CD14-positive monocyte (primary cell): ENCODE data around the gene ZBTB5. TPM values are rescaled to one million over a fixed set of nuclear protein-coding genes. Genes with fewer than 3 reads are reported as not detected.
"Not testable (repeated sequence)": the region's sequence is repeated elsewhere in the genome, so short reads cannot be mapped to it uniquely, and the experiment has no call there.

ENCODE experiments used
- DNase-seq, 3 donors: peaks; one replicate each; pipeline ENCODE4 v3.0.0-alpha.2; 2011 to 2022
- H2AFZ ChIP-seq: 2 replicates; pipeline ENCODE4 v1.6.0; 2012; ENCODE audit warnings: mild to moderate bottlenecking, low read depth, low read length, inconsistent platforms; ENCODE audit not compliant: insufficient read depth, poor library complexity, severe bottlenecking
- H3K27ac ChIP-seq, 2 donors: 1 replicate in 1 of 2; 2 replicates in 1 of 2; pipeline ENCODE4 v1.5.1; 2012 to 2013; ENCODE audit warnings: low read length in 2 of 2, control low read depth in 1 of 2, inconsistent platforms in 1 of 2, low read depth in 1 of 2, mild to moderate bottlenecking in 1 of 2
- H3K27me3 ChIP-seq, 2 donors: one replicate each; pipeline versions ENCODE4 v1.6.0 to v1.6.1; 2011 to 2013; ENCODE audit warnings: low read length in 2 of 2; ENCODE audit not compliant: control insufficient read depth in 2 of 2, insufficient read depth in 2 of 2
- H3K36me3 ChIP-seq, 2 donors: replicated peaks in 1 of 2; 1 replicate in 1 of 2; 2 replicates in 1 of 2; pipeline versions ENCODE4 v1.5.1 to v1.6.1; 2012 to 2013; ENCODE audit warnings: low read length in 2 of 2, control low read depth in 1 of 2, inconsistent platforms in 1 of 2, mild to moderate bottlenecking in 1 of 2; ENCODE audit not compliant: insufficient read depth in 2 of 2, control insufficient read depth in 1 of 2
- H3K4me1 ChIP-seq, 2 donors: 1 replicate in 1 of 2; 2 replicates in 1 of 2; pipeline versions ENCODE4 v1.5.1 to v1.6.1; 2012 to 2013; ENCODE audit warnings: low read length in 2 of 2, control low read depth in 1 of 2, inconsistent platforms in 1 of 2, mild to moderate bottlenecking in 1 of 2, moderate library complexity in 1 of 2; ENCODE audit not compliant: insufficient read depth in 2 of 2, control insufficient read depth in 1 of 2
- H3K4me2 ChIP-seq: replicated peaks from 2 replicates; pipeline ENCODE3; 2012; ENCODE audit warnings: low read length, moderate library complexity, mild to moderate bottlenecking; ENCODE audit not compliant: poor library complexity, severe bottlenecking; ENCODE audit errors: extremely low read depth
- H3K4me3 ChIP-seq, 3 experiments: fragments of 200-600 bp in 1 of 3; sonication (generic) in 1 of 3; replicated peaks in 1 of 3; 1 replicate in 2 of 3; 2 replicates in 1 of 3; pipeline ENCODE4 v1.5.1; 2011 to 2013; ENCODE audit warnings: low read length in 3 of 3, mild to moderate bottlenecking in 3 of 3, control low read depth in 2 of 3, low read depth in 2 of 3, inconsistent platforms in 1 of 3, moderate library complexity in 1 of 3
- H3K79me2 ChIP-seq: 2 replicates; pipeline ENCODE4 v1.6.0; 2012; ENCODE audit warnings: mild to moderate bottlenecking, control low read depth, inconsistent platforms, low read length, moderate library complexity; ENCODE audit not compliant: insufficient read depth
- H3K9ac ChIP-seq: 2 replicates; pipeline ENCODE4 v1.6.0; 2017; ENCODE audit warnings: low read length, mild to moderate bottlenecking; ENCODE audit not compliant: insufficient read depth, poor library complexity, severe bottlenecking
- H3K9me3 ChIP-seq, 2 donors: replicated peaks in 1 of 2; 1 replicate in 1 of 2; 2 replicates in 1 of 2; pipeline versions ENCODE4 v1.5.1 to v1.6.1; 2012 to 2013; ENCODE audit warnings: low read length in 2 of 2, control low read depth in 1 of 2; ENCODE audit not compliant: control insufficient read depth in 1 of 2, insufficient read depth in 1 of 2
- H4K20me1 ChIP-seq: 2 replicates; pipeline ENCODE4 v1.6.0; 2012; ENCODE audit warnings: mild to moderate bottlenecking, low read length, control low read depth, moderate library complexity; ENCODE audit not compliant: insufficient read depth
- H3K27ac Mint-ChIP-seq, 7 donors: one replicate each; pipeline ENCODE4 v1.8.0; 2020; ENCODE audit warnings: mild to moderate bottlenecking in 7 of 7, mixed read lengths in 7 of 7, moderate library complexity in 6 of 7, inconsistent platforms in 2 of 7
- H3K27me3 Mint-ChIP-seq, 3 donors: one replicate each; pipeline ENCODE4 v1.8.0; 2021 to 2022; ENCODE audit warnings: low read depth in 3 of 3, mild to moderate bottlenecking in 3 of 3, mixed read lengths in 3 of 3, moderate library complexity in 3 of 3, inconsistent platforms in 1 of 3
- H3K36me3 Mint-ChIP-seq, 2 donors: one replicate each; pipeline ENCODE4 v1.8.0; 2020; ENCODE audit warnings: mixed read lengths in 2 of 2, inconsistent platforms in 1 of 2, mild to moderate bottlenecking in 1 of 2
- H3K4me1 Mint-ChIP-seq: one replicate; pipeline ENCODE4 v1.8.0; 2020; ENCODE audit warnings: mild to moderate bottlenecking, mixed read lengths
- H3K4me3 Mint-ChIP-seq, 2 donors: one replicate each; pipeline ENCODE4 v1.8.0; 2020; ENCODE audit warnings: mild to moderate bottlenecking in 2 of 2, mixed read lengths in 2 of 2, moderate library complexity in 1 of 2
- H3K9me3 Mint-ChIP-seq, 7 donors: one replicate each; pipeline ENCODE4 v1.8.0; 2020 to 2022; ENCODE audit warnings: mixed read lengths in 7 of 7, mild to moderate bottlenecking in 6 of 7, moderate library complexity in 6 of 7, inconsistent platforms in 2 of 7
- WGBS: methylation state at CpG from one replicate; pipeline ENCODE4 v1.1.5; 2013; ENCODE audit warnings: missing lambda C conversion rate; ENCODE audit not compliant: insufficient coverage; 5-methylcytosine and 5-hydroxymethylcytosine counted together
- intact Hi-C, 2 donors: fragments of 100-400 bp; cut with micrococcal nuclease; formaldehyde crosslinking; loops; one replicate each; pipeline versions ENCODE4 v1.15.0 to v1.15.1; 2023
- polyA minus RNA-seq: library from RNA; depleted of rRNA, polyadenylated mRNA; stranded (reverse); fragments of >200 nt; gene quantifications from 2 replicates; pipeline ENCODE4 v1.2.3, GENCODE V29; 2012
- polyA plus RNA-seq, 3 donors: library from polyadenylated mRNA; depleted of rRNA in 1 of 3; unstranded in 2 of 3; stranded (reverse) in 1 of 3; fragments of 300-500 nt in 2 of 3; fragments of >200 nt in 1 of 3; fragmentation: Illumina TruSeq in 2 of 3; gene quantifications; 1 replicate in 2 of 3; 2 replicates in 1 of 3; pipeline ENCODE4 v1.2.3, GENCODE V29; 2012 to 2021
- total RNA-seq, 12 experiments: library from RNA in 1 of 12; stranded (reverse) in 1 of 12; fragments of 120-200 nt in 1 of 12; gene quantifications; one replicate each; pipeline ENCODE4 v1.2.4 and lab custom pipeline; 2013 to 2026; ENCODE audit warnings: mixed read lengths in 6 of 12, inconsistent platforms in 1 of 12
- TF ChIP-seq, protein P1 (sequence below): fragments of 200-600 bp; IDR thresholded peaks from one replicate; pipeline ENCODE4 v1.8.0; 2022; ENCODE audit warnings: antibody characterized with exemption, mild to moderate bottlenecking

ZBTB5 gene
- total RNA-seq (2013), result 4.5 TPM
- polyA plus RNA-seq, result 1 to 10 TPM in 2 of 3 donors, under 1 TPM in 1; 0.58 to 6.4 (median 1.4) TPM
- 4.7 and 5.1 TPM in 2 replicates for polyA minus RNA-seq
- 16.5 to 30.6 (median 20.8) reads per million in 11 experiments for total RNA-seq (lab: John Stamatoyannopoulos, UW)

DNA sequence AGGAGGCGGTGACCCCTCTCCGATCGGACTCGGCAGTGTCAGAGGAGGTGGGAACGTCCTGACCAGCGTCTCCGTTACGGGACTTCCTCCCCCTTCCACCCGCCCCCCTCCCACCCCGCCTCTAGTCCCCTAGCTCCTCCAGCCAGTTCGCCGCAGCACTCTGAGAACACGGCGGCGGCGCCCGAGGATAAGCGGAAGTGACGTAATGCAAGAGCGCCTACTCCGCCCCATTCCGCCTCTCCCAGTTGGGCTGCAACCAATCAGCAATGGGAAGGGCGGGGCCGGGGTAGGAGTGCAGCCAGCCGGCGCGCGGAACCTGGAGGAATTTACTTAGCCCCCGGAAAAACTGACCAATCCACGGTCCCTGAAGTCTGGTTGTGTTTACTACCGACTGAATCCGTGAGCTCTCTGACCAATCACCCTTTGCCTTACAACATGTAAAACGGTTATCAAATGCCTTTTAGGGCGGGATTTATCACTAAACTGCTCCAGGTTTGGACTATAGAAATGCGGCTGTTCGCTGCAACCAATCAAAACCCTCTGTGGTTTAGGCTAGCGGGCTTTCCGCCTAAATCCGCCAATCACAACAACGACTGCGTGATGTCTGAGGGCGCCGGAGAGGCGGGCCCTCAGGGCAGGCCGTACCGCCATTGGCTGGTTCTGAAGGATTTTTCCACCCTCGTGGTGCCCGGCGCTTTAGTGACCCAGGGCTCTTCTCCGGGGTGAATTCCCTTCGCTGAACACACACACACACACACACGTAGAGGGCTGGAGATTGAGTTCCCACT lies at the start of gene ZBTB5:
TSS of gene ZBTB5 (minus strand) at position 202 of the 788 bp plus-strand sequence. CDS start 22,899 bp downstream, outside the sequence.
- under 1% methylated on average over 36 of the region's 52 CpGs for WGBS
- intact Hi-C loops, result loop anchor here (2.0 to 5.0 kb wide), 4 partner anchors 19 to 1063 kb away; partner anchors contain the start of genes POLR1E (in 2 of the 2), TOMM5 (in 2 of the 2), GRHPR (in 1 of the 2) and RNF38 (in 1 of the 2)
- H2AFZ ChIP-seq, result peak within 1 kb of the TSS; percentile 94

DNA sequence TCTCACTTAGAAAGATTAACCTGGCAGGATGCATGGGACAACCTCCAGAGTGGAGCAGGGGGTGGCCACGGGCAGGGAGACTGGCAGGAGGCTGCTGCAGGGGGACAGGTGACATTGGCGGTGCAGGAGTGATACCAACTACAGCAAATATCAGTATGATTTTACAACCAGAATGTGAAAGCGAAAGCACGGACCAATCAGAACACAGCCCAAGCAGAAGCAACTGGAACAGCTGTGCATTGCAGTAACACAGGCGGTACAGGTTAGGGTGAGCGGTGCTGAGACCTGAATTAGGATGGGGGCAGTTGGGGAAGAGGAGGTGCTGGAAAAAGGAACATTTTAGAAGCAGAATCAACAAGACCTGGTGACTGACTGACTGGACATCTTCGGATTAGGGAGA lies 49.7 kb upstream of the ZBTB5 start:
- WGBS, result 96% methylated on average over 5 of the region's 7 CpGs
- Histone ChIP-seq H3K4me3 (no peak overlapping the region), H3K9me3 (no peaks in the 10 kb centered on the region), H3K27me3 (no peaks in the 10 kb centered on the region), H3K36me3 (no peaks in the 10 kb centered on the region), H3K27ac (no peak overlapping the region), H3K4me1 (no peaks in the 10 kb centered on the region), H2AFZ (no peak overlapping the region), H3K79me2 (no peaks in the 10 kb centered on the region), H3K4me2 (no peak overlapping the region), H4K20me1 (no peaks in the 10 kb centered on the region), H3K9ac (no peak overlapping the region)
- TF ChIP-seq, protein P1, sequence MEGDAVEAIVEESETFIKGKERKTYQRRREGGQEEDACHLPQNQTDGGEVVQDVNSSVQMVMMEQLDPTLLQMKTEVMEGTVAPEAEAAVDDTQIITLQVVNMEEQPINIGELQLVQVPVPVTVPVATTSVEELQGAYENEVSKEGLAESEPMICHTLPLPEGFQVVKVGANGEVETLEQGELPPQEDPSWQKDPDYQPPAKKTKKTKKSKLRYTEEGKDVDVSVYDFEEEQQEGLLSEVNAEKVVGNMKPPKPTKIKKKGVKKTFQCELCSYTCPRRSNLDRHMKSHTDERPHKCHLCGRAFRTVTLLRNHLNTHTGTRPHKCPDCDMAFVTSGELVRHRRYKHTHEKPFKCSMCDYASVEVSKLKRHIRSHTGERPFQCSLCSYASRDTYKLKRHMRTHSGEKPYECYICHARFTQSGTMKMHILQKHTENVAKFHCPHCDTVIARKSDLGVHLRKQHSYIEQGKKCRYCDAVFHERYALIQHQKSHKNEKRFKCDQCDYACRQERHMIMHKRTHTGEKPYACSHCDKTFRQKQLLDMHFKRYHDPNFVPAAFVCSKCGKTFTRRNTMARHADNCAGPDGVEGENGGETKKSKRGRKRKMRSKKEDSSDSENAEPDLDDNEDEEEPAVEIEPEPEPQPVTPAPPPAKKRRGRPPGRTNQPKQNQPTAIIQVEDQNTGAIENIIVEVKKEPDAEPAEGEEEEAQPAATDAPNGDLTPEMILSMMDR, result no peak
- Mint-ChIP-seq H3K27ac (no peak overlapping the region), H3K9me3 (peaks cover 0 to 1% (median 0%) of the 10 kb centered on the region in 7 donors), H3K36me3 (no peaks in the 10 kb centered on the region), H3K27me3 (no peaks in the 10 kb centered on the region), H3K4me3 (no peak overlapping the region), H3K4me1 (no peaks in the 10 kb centered on the region)
- DNase-seq, result no peak
- intact Hi-C loops, result no loop called here

More for the DNA sequence above, at the start of gene ZBTB5:
- Histone ChIP-seq H4K20me1 (no peaks in the 10 kb centered on the region), H3K79me2 (peaks cover 37% of the 10 kb centered on the region), H3K9ac (peak within 1 kb of the TSS; percentile 95), H3K36me3 (no peaks in the 10 kb centered on the region), H3K4me3 (peak within 1 kb of the TSS; percentile 89 to 92 (median 91)), H3K27me3 (no peaks in the 10 kb centered on the region), H3K4me1 (peaks cover 15 to 24% of the 10 kb centered on the region in 2 donors), H3K4me2 (peak within 1 kb of the TSS; percentile 100), H3K9me3 (no peaks in the 10 kb centered on the region), H3K27ac (peak within 1 kb of the TSS; percentile 92 to 95)
- peaks cover under 1 to 3% (median 2%) of the 10 kb centered on the region in 3 donors for H3K27me3 Mint-ChIP-seq
- H3K4me1 Mint-ChIP-seq, result peaks cover 27% of the 10 kb centered on the region
- TF ChIP-seq, protein P1, result no peak
- H3K36me3 Mint-ChIP-seq, result peaks cover 1 to 4% of the 10 kb centered on the region in 2 donors
- peak within 1 kb of the TSS; percentile 96 to 98 (median 98) for H3K27ac Mint-ChIP-seq
- no peaks in the 10 kb centered on the region for H3K9me3 Mint-ChIP-seq
- peak; percentile 99 for DNase-seq
- peak within 1 kb of the TSS; percentile 95 for H3K4me3 Mint-ChIP-seq

GRCh38 chr9:37514415-37514814 lies 49.2 kb upstream of the ZBTB5 start:
- H3K79me2 ChIP-seq, DNase-seq, H3K27me3 ChIP-seq, H3K4me3 ChIP-seq, H3K4me3 Mint-ChIP-seq, H3K36me3 ChIP-seq, H3K9ac ChIP-seq, H3K9me3 ChIP-seq, H3K27ac Mint-ChIP-seq, H3K9me3 Mint-ChIP-seq, H3K4me2 ChIP-seq, H3K27ac ChIP-seq, H3K4me1 Mint-ChIP-seq, H3K4me1 ChIP-seq, intact Hi-C loops, H2AFZ ChIP-seq, H3K27me3 Mint-ChIP-seq, H3K36me3 Mint-ChIP-seq, H4K20me1 ChIP-seq: not testable (repeated sequence)
- 90% methylated on average over 2 of the region's 10 CpGs for WGBS
